OCI-LY7 (cell line): ENCODE results near the gene CPLANE1. TPM values are rescaled to one million over a fixed set of nuclear protein-coding genes. Genes with fewer than 3 reads are reported as not detected.

Source experiments
- BruUV-seq: library from RNA; stranded (reverse); fragments of 400-500 nt; replicated peaks from 2 replicates; lab custom pipeline; 2021; lab: Mats Ljungman, UMichigan
- CTCF ChIA-PET: fragments of 300-600 bp; sonication (Branson Sonifier 250); formaldehyde crosslinking; loops from one replicate; lab custom pipeline; 2022; ENCODE audit warnings: antibody characterized with exemption; ENCODE audit not compliant: unreplicated experiment; lab: Charles Lee
- POLR2A ChIA-PET: fragments of 300-600 bp; sonication (Branson Sonifier 250); formaldehyde crosslinking; loops from one replicate; lab custom pipeline; 2022; ENCODE audit warnings: antibody characterized with exemption; lab: Charles Lee
- DNase-seq: peaks from one replicate; pipeline ENCODE4 v3.0.0-alpha.2; 2015; ENCODE audit warnings: low spot score
- H2AFZ ChIP-seq: fragments of 200-600 bp; sonication (generic), shearing (Covaris generic); 2 replicates; pipeline ENCODE4 v1.6.1; 2014; ENCODE audit warnings: mild to moderate bottlenecking, antibody characterized with exemption, low read length, moderate library complexity
- H3K27ac ChIP-seq: fragments of 200-600 bp; sonication (generic); 2 replicates; pipeline ENCODE4 v1.5.1; 2014; ENCODE audit warnings: mixed run types, low read depth, mild to moderate bottlenecking, moderate library complexity, low read length, inconsistent platforms; ENCODE audit not compliant: poor library complexity, severe bottlenecking
- H3K36me3 ChIP-seq: fragments of 200-600 bp; sonication (generic); 2 replicates; pipeline ENCODE4 v1.6.1; 2014; ENCODE audit warnings: mild to moderate bottlenecking, antibody characterized with exemption, low read length, moderate library complexity, mixed read lengths; ENCODE audit not compliant: insufficient read depth
- H3K4me1 ChIP-seq: fragments of 200-600 bp; sonication (generic); 2 replicates; pipeline ENCODE4 v1.5.1; 2014; ENCODE audit warnings: mild to moderate bottlenecking, low read length; ENCODE audit not compliant: insufficient read depth, poor library complexity, severe bottlenecking
- H3K4me2 ChIP-seq: fragments of 200-600 bp; sonication (generic); 2 replicates; pipeline ENCODE4 v1.6.1; 2014; ENCODE audit warnings: mild to moderate bottlenecking, low read length
- H3K4me3 ChIP-seq: fragments of 200-600 bp; sonication (generic); 2 replicates; pipeline ENCODE4 v1.5.1; 2014; ENCODE audit warnings: mild to moderate bottlenecking, low read depth, low read length; ENCODE audit not compliant: poor library complexity, severe bottlenecking
- H3K79me2 ChIP-seq: fragments of 200-600 bp; sonication (generic); 2 replicates; pipeline ENCODE4 v1.6.1; 2016; ENCODE audit warnings: low read depth, mild to moderate bottlenecking, low read length, moderate library complexity, mixed read lengths; ENCODE audit not compliant: insufficient read depth
- H3K9me2 ChIP-seq: fragments of 200-600 bp; sonication (generic); 2 replicates; pipeline ENCODE4 v1.6.1; 2016; ENCODE audit warnings: mild to moderate bottlenecking, low read length, mixed read lengths; ENCODE audit not compliant: insufficient read depth
- H3K9me3 ChIP-seq: fragments of 200-600 bp; sonication (generic); 2 replicates; pipeline ENCODE4 v1.6.1; 2014; ENCODE audit warnings: mild to moderate bottlenecking, mixed run types, low read length, mixed read lengths
- H4K20me1 ChIP-seq: fragments of 200-600 bp; sonication (generic); 2 replicates; pipeline ENCODE4 v1.6.1; 2014; ENCODE audit warnings: mild to moderate bottlenecking, antibody characterized with exemption, low read length, moderate library complexity, mixed read lengths; ENCODE audit not compliant: insufficient read depth
- EZH2phosphoT487 ChIP-seq: fragments of 200-600 bp; sonication (generic); IDR thresholded peaks from 2 replicates; pipeline ENCODE4 v1.6.1; 2018; ENCODE audit warnings: low read depth, borderline replicate concordance, mild to moderate bottlenecking, mixed run types, antibody characterized with exemption, low read length, moderate library complexity, mixed read lengths
- intact Hi-C: fragments of 100-400 bp; cut with micrococcal nuclease; formaldehyde crosslinking; loops from one replicate; pipeline ENCODE4 v1.10.0; 2022; ENCODE audit not compliant: unreplicated experiment
- total RNA-seq, 2 experiments: library from RNA; depleted of rRNA in 1 of 2; stranded (reverse); fragments of >200 nt in 1 of 2; shearing (Covaris generic) in 1 of 2; gene quantifications; 2 replicates each; pipeline ENCODE4 v1.2.3, GENCODE V29; 2014 to 2022
- TF ChIP-seq, protein P1 (sequence below): fragments of 200-600 bp; sonication (generic); conservative IDR thresholded peaks from 2 replicates; pipeline ENCODE4 v1.5.1; 2014; ENCODE audit warnings: mild to moderate bottlenecking, antibody characterized with exemption, low read length, moderate library complexity, mixed read lengths

The CPLANE1 gene
- total RNA-seq, 2 experiments from 2014 or later: 0.21 TPM; not detected in 1

GRCh38 chr5:37132646-37133045 is 116.5 kb downstream of the CPLANE1 start:
- TF ChIP-seq EZH2phosphoT487: no peak
- TF ChIP-seq, protein P1, sequence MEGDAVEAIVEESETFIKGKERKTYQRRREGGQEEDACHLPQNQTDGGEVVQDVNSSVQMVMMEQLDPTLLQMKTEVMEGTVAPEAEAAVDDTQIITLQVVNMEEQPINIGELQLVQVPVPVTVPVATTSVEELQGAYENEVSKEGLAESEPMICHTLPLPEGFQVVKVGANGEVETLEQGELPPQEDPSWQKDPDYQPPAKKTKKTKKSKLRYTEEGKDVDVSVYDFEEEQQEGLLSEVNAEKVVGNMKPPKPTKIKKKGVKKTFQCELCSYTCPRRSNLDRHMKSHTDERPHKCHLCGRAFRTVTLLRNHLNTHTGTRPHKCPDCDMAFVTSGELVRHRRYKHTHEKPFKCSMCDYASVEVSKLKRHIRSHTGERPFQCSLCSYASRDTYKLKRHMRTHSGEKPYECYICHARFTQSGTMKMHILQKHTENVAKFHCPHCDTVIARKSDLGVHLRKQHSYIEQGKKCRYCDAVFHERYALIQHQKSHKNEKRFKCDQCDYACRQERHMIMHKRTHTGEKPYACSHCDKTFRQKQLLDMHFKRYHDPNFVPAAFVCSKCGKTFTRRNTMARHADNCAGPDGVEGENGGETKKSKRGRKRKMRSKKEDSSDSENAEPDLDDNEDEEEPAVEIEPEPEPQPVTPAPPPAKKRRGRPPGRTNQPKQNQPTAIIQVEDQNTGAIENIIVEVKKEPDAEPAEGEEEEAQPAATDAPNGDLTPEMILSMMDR: no peak
- no TSS peak for BruUV-seq
- Histone ChIP-seq H3K27ac (no peak overlapping the region), H4K20me1 (no peaks in the 10 kb centered on the region), H3K4me1 (no peaks in the 10 kb centered on the region), H3K9me2 (no peaks in the 10 kb centered on the region), H3K4me3 (no peak overlapping the region), H3K9me3 (0 out of 2 replicates have a peak, but pooled peaks cover 4% of the 10 kb centered on the region), H3K36me3 (no peaks in the 10 kb centered on the region), H2AFZ (no peak overlapping the region), H3K4me2 (no peak overlapping the region), H3K79me2 (no peaks in the 10 kb centered on the region)
- no peak for DNase-seq
- POLR2A ChIA-PET: no interaction called here
- CTCF ChIA-PET: no interaction called here
- intact Hi-C loops: no loop called here

DNA sequence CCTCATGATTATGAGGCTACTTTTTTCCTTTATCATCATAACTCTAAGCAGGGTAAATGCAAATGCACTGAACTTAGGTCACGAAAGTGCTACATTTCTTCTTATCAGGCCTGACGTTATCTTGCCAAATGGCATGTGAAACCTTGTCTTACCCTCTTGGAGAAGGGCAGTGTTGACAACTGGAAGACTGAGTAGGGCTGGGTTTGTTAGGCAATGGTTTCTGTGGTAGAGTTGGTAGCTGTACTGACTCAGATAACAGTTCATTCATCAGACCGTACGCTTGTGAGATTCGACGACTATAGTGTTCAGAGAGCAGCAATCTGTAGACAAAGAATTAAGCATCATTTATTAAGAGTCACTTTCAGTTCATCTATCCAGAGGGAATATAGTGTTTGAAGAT is 127.7 kb downstream of the CPLANE1 start:
- Histone ChIP-seq H3K9me3 (no peaks in the 10 kb centered on the region), H3K79me2 (no peaks in the 10 kb centered on the region), H2AFZ (no peak overlapping the region; the same call in 1 of the 2 replicates), H3K4me2 (peak overlapping the region; percentile 34), H3K4me1 (peaks cover 16% of the 10 kb centered on the region), H4K20me1 (no peaks in the 10 kb centered on the region), H3K36me3 (no peaks in the 10 kb centered on the region), H3K4me3 (no peak overlapping the region), H3K27ac (no peak overlapping the region), H3K9me2 (no peaks in the 10 kb centered on the region)
- BruUV-seq: no TSS peak
- DNase-seq: no peak
- ChIA-PET POLR2A (interaction anchor here (0.7 to 1.9 kb wide), 4 partner anchors 12 to 124 kb away, joined by 3 to 6 read pairs (median 3); no protein-coding TSS in a partner anchor), CTCF (no interaction called here)
- TF ChIP-seq, protein P1: no peak
- TF ChIP-seq EZH2phosphoT487: no peak
- intact Hi-C loops: no loop called here

DNA sequence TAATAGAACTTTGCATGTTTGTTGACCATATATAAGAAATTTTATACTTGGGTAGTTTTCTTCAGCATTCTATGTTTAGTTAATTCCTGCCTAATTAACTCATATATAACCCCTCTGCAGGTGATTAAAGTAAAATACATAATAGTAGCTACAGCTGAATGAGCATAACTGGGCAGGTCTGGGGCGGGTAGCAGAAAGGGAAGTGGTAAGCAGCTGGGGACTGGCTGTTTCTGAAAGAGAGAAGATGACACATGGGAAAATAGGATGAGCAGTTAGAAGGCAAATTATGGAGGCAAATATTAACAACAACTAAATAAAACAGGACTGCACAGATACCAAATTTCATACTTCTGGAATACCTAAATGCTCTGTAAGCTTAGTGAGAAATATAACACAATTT is 128.1 kb downstream of the CPLANE1 start:
- no peak overlapping the region; the same call in 1 of the 2 replicates for H2AFZ ChIP-seq
- peak overlapping the region; percentile 34 for H3K4me2 ChIP-seq
- no peaks in the 10 kb centered on the region for H3K9me3 ChIP-seq
- H3K27ac ChIP-seq: no peak overlapping the region
- H4K20me1 ChIP-seq: no peaks in the 10 kb centered on the region
- TF ChIP-seq, protein P1: no peak
- TF ChIP-seq EZH2phosphoT487: no peak
- H3K79me2 ChIP-seq: no peaks in the 10 kb centered on the region
- H3K4me1 ChIP-seq: peaks cover 16% of the 10 kb centered on the region
- peak; percentile 34 for DNase-seq
- ChIA-PET CTCF (no interaction called here), POLR2A (interaction anchor here (0.7 to 1.9 kb wide), 5 partner anchors 13 to 125 kb away, joined by 3 to 11 read pairs (median 3); no protein-coding TSS in a partner anchor)
- no peak overlapping the region for H3K4me3 ChIP-seq
- H3K9me2 ChIP-seq: no peaks in the 10 kb centered on the region
- H3K36me3 ChIP-seq: no peaks in the 10 kb centered on the region
- intact Hi-C loops: no loop called here
- no TSS peak for BruUV-seq
